SH-SY5Y (cell line): Measurements from ENCODE around the gene RTN4R.

ENCODE experiments used
- GATA2 ChIP-seq: IDR thresholded peaks from 2 replicates; pipeline ENCODE4 v1.6.1; 2011; ENCODE audit warnings: mild to moderate bottlenecking, low read depth, low read length
- GATA3 ChIP-seq: IDR thresholded peaks from 2 replicates; pipeline ENCODE4 v1.6.1; 2011; ENCODE audit warnings: low read depth, mild to moderate bottlenecking, low read length, moderate library complexity

DNA sequence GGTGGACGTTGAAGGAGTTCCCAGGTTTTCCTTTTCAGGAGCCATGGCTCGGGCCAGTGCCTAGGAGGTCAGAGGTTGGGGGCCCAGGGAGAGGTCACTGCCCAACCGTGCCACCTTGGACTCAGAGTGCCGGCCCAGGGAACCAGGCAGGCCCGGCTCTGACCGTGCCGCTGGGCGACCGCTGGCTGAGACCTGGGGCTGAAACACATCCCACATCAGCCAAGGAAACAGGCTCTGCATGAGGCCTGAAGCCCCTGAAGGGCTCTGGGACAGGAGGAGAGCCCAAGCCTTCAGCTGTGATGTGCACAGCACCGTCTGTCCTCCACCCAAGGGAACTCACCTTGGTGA lies 21.9 kb upstream of the RTN4R start:
- TF ChIP-seq GATA2 (no peak), GATA3 (no peak)
